ENCODE measurements around the gene LRFN2.

Gene LRFN2

GRCh38 chr6:40542175-40542764, 44.9 kb downstream of the LRFN2 start:
- no peak for DNase-seq

GRCh38 chr6:40541556-40542174, 45.5 kb downstream of the LRFN2 start:
- no peak for DNase-seq

DNA sequence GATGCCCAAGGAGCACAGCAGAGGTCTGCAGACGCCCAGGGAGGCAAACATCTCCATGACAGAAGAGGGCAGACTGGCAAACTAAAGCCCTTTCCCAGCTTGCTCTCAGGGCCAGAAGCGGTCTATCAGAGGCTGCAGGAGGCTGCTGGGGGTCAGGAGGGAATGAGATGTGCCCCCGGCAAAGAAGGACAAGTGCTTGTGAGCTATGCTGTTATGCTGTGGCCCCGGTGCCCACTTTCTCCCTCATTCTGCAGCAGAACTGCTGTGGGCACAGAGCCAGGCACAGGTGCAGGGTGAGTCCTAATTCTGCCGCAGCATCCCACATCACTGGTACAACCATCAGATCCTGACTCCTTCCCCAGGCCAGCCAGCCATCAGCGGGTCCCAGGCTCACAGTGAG, 46.4 kb downstream of the LRFN2 start:
- no peak for DNase-seq

DNA sequence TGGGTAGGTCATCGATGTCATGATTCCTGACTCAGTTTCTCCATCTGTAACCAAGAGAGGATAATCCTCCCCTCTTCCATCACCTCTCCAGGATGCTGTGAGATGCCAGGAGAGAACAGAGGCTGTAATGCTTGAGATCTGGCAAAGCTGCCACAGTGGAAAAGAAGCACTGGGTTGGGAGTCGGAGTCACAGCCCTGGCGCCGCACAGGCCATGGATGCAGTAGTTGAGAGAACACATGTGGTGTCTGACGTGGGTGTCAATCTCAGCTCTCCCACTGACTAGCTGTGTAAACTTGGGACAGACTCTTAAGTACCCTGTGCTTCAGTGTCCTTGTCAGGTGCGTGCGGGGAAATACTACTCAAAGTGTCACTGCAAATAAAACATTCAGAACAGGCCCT, 47.3 kb downstream of the LRFN2 start:
- DNase-seq: no peak

DNA sequence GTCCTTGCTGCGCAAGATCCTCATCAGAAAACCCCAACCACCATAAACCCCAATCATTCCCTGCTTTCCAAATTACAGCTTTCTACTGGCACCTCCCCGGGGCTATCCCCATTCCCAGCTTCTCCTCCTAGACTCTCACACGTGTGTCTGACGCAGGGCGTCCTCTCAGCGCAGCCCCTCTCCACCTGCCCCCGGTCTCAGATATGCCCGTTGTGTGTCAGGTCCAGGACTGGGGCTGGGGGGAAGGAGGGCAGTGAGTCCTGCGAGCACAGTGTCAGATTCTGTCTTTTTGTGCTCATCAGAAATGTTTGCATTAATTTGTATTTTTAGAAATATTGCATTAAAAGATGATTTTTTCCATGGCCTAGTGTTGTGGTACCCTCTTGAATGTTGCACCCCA, 48.6 kb downstream of the LRFN2 start:
- no peak for DNase-seq

- DNase-seq: no peak
Measured at GRCh38 chr6:40537446-40537845, 49.7 kb downstream of the LRFN2 start.

DNA sequence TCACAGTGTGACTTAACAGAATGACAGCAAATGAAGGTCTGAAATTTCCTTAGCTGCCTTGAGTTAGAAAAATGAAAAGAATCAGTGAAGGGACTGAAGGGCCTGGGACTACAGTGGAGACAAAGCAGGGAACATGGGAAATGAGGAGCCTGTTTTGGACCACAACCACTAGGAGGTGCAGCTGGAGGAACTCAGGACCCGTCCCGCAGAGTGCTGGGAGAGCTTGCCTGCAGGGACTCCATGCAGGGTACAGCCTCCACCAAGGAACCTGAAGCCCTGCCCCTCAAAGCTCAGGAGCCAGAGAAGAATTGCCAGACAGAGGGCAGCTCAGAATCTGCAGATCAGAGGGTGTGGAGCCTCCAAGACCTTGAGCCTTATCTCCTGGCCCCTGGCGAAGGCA, 50.7 kb downstream of the LRFN2 start:
- DNase-seq: no peak

GRCh38 chr6:40535819-40536380, 51.3 kb downstream of the LRFN2 start:
- DNase-seq: no peak

GRCh38 chr6:40535110-40535818, 51.9 kb downstream of the LRFN2 start:
- DNase-seq: no peak

DNA sequence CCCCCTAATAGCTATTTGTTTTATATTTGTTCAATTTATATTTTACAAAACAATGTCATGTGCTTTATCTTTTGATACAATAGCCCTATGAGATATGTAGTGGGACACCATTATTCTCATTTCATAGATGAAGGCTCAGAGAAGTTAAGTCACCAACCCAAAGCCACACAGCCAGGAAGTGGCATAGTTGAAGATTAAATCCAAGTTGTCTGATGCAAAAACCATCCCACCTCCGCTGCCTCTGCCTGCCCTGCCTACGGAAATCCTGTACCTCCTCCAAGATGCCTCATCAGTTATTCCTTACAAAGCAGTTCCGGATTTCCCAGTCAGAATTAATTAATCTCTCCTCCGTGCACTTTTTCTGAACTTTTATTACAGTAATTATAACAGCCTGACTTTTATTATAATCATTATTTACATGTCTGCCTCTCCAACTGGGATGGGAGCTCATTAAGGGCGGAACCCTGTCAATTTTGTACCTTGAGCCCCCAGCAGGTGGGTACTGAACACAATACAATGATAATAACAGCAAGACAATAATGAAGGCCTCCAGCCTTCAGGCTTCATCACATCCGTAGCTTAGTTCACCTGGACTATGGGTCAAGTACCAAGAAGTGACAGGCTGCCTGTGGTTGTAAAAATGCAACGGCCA, 54.7 kb downstream of the LRFN2 start:
- no peak for DNase-seq

DNA sequence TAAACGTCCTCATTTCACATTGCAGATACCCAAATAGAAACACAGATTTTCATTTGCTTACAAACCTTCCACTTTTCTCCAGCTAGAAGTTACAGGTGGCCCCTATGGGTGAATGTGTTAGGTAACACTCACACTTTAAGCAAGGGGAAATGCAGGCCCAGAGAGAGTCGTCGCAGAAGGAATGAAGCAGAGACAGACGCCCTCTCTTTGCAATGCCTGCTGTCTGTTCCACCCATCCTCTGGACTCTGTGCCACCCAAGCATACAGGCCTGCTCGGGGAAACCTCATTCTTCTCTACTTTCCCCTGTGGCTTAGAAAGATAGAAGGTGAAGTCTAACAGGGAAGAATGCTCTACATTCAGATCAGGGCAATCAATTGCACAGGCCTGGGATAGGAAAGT, 57.2 kb downstream of the LRFN2 start:
- DNase-seq: no peak

DNA sequence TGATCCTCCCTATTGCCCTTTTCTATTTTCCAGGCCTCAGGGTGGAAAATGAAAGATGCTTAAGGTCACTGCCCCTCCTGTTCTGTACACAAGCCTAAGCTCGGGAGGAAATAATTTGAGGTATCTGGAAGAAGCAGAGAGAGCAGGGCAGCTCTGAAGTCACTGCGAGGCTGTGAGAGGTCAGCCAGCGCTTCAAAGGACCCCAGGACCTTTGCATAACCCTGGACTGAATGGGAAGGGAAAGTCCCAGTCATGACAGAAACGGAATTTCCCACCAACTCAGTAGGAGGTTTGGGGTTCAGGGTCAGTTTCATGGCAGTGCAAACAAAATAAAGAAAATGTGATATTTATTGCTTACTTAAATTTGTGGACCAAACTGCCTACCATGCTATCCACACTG, 58.1 kb downstream of the LRFN2 start:
- no peak for DNase-seq

DNA sequence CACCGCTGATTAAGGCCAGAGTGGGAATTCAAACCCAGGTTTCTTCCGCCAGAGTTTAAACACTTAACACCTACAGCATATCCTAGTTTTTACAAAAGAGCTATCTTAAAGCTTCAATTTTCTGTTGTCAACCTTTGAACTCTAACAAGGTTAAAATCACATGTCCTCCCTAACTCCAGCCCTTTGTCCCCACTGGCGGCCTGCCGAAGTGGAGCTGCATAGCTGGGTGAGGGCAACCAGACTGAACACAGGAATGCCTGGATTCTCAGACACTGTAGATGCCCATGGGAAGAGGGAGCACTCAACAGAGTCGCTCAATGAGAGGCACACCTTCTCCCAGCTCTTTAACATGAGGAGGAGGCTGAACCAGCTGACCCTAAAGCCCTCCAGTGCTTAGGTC, 59.1 kb downstream of the LRFN2 start:
- DNase-seq: no peak

GRCh38 chr6:40526036-40526435, 61.1 kb downstream of the LRFN2 start:
- no peak for DNase-seq

DNA sequence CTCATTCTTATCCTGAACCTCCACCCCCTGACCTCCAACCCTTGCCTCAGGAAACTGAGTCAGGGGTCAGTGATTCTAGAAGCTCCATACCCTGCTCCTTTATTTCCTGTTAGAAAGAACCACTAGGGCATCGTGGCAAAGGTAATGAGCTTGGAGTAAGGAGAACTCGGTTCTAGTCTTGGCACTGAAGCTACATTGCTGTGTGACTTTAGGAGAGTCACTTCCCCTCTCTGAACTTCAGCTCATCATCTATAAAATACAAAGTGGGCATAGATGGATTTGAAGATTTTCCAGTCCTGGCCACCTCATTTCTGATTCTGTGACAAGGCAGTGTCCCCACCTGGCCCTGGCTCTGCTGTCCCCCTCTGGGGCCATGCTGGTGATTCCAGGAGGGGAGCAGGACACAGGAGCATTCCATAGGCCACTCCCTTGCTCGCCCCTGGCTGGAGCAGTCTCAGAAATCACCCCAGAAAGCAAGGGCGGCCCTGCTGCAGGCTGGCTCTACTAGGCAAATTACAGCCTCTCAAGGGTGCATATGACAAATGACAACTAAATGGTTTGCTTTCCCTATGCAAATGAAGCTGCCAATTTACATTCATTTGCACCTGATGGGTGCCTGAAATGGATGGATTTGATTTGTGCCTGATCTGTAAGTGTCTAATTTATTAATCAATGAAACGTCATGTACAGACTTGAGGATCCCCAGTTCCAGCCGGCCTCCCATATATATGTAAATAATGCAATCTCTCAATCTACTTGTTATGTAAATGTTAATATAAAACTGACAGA, 62.2 kb downstream of the LRFN2 start:
- DNase-seq: no peak

DNA sequence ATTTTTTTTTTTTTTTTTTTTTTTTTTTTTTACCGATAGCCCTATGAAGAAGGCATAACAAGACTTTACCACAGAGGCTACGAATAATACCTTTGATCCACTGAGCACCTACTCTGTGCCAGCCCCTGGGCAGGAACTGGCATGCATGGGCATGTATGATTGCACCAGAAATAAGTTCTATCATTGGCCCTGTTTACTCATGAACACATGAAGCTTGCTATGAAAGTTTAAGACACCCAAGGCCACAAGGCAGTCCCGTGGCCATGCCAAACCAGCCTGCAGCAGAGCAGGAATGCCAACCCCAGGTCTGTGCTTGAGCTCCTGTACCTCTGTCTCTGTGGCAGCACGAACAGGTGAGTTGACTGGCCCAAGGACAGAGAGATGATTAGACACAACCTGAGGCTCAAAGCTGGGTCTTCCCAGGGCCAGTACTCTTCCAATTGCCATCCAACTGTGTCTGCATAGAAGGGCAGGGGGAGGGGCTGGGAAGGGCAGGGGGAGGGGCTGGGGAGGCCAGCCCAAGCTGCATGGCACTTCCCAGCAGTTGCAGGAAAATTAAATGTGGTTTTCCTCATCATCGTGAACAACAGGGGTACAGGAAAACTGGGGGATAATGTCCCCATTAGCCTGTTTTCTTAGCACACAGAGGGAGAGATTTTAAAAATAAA, 63.5 kb downstream of the LRFN2 start:
- DNase-seq: no peak

DNA sequence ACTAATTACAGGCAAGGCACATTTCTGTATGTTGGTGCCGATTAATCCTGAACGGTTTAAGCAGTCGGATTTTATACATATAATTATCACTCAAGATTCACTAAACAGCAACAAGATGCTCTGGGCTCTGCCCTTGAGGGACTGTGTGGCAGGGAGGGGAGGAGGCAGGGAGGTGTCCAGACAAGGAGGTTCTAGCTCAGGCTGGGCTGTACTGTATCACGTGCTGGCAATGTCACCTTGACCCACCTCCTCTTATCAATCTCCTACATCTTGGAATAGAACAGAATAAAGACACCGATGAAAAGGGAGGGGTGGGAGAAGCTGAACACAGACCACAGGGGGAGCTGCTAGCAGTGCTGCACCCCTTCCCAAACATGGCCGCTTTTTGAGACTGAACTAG, 65.7 kb downstream of the LRFN2 start:
- no peak for DNase-seq

DNA sequence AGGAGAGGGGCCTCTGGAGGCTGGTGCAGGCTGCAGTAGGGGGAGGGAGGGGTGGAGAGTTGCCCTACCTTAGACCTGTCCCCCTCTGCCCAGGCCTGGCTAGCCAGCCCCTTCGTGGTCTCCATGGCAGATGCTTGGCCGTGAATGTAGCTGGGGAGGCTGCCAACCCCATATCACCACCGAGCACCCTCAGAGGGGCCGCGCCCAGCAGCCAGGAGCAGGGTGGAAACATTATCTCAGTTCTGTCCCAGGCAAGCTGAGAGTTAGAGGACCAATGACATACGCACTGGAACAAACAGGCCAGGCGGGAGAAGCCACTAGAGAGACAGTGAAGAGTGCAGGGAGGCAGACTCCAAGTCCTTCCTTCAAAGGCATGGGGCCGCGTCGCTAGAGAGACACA, 66.5 kb downstream of the LRFN2 start:
- DNase-seq: no peak

- DNase-seq: no peak
Measured at GRCh38 chr6:40520084-40520483, 67.1 kb downstream of the LRFN2 start.

- DNase-seq: no peak
Measured at GRCh38 chr6:40517654-40518053, 69.5 kb downstream of the LRFN2 start.

GRCh38 chr6:40516429-40516828, 70.7 kb downstream of the LRFN2 start:
- no peak for DNase-seq

- no peak for DNase-seq
Measured at GRCh38 chr6:40512340-40512739, 74.8 kb downstream of the LRFN2 start.
